HepG2 (cell line): ENCODE data around the gene POC1A. TPM values are rescaled to one million over a fixed set of nuclear protein-coding genes. Genes with fewer than 3 reads are reported as not detected.

Experiments used
- FOXP1 ChIP-seq, 2 experiments: fragments of 450-650 bp in 1 of 2; IDR thresholded peaks; 2 replicates each; pipeline ENCODE4 v1.6.1; 2017 to 2018; ENCODE audit warnings: antibody characterized with exemption in 1 of 2
- KLF13 ChIP-seq: sonication (generic); formaldehyde crosslinking; IDR thresholded peaks from 2 replicates; pipeline ENCODE4 v1.4.0; 2020; ENCODE audit warnings: mild to moderate bottlenecking, missing genetic modification reagents
- PLRG1 ChIP-seq: fragments of 450-650 bp; conservative IDR thresholded peaks from 2 replicates; pipeline ENCODE4 v1.6.1; 2016
- RXRA ChIP-seq: sonication (generic); formaldehyde crosslinking; IDR thresholded peaks from 2 replicates; pipeline ENCODE4 v1.5.1; 2020; ENCODE audit warnings: missing genetic modification reagents
- TCF7 ChIP-seq: sonication (generic); IDR thresholded peaks from 2 replicates; pipeline ENCODE4 v1.6.1; 2016; ENCODE audit warnings: antibody characterized with exemption, low read depth
- THAP11 ChIP-seq: IDR thresholded peaks from 2 replicates; pipeline ENCODE4 v1.6.1; 2016; ENCODE audit warnings: missing biosample characterization, missing genetic modification reagents
- ZNF614 ChIP-seq: IDR thresholded peaks from 2 replicates; pipeline ENCODE4 v1.6.1; 2018; ENCODE audit warnings: missing biosample characterization, missing genetic modification reagents, inconsistent platforms, borderline replicate concordance
- ZNF749 ChIP-seq: sonication (generic); formaldehyde crosslinking; IDR thresholded peaks from 2 replicates; pipeline ENCODE4 v1.8.0; 2022; ENCODE audit warnings: mild to moderate bottlenecking, missing genetic modification reagents, moderate library complexity, borderline replicate concordance
- polyA plus RNA-seq, 8 experiments: library from polyadenylated mRNA; depleted of rRNA in 3 of 8; stranded (reverse) in 7 of 8; unstranded in 1 of 8; fragments of >200 nt; fragmentation: Illumina TruSeq in 4 of 8; extraction: Trizol in 4 of 8; gene quantifications; 2 replicates each; pipeline versions ENCODE4 v1.2.1 to v1.2.3, GENCODE V29; 2011 to 2016; ENCODE audit warnings: low read depth in 4 of 8, missing spikeins in 1 of 8, mixed read lengths in 1 of 8; ENCODE audit not compliant: insufficient read depth in 1 of 8
- total RNA-seq, 5 experiments: library from RNA; depleted of rRNA; stranded (reverse); fragments of >200 nt; fragmentation: Illumina TruSeq; extraction: Trizol; gene quantifications; 2 replicates each; pipeline ENCODE4 v1.2.3, GENCODE V29; 2016; ENCODE audit warnings: low read depth in 1 of 5
- TF ChIP-seq, protein P1 (sequence below): sonication (generic); formaldehyde crosslinking; IDR thresholded peaks from 2 replicates; pipeline ENCODE4 v1.9.0; 2021; ENCODE audit warnings: missing genetic modification reagents, borderline replicate concordance
- TF ChIP-seq, protein P2 (sequence below): sonication (generic); formaldehyde crosslinking; IDR thresholded peaks from 2 replicates; pipeline ENCODE4 v1.4.0; 2020; ENCODE audit warnings: mild to moderate bottlenecking, missing genetic modification reagents, borderline replicate concordance
- TF ChIP-seq, protein P3 (sequence below): sonication (generic); formaldehyde crosslinking; conservative IDR thresholded peaks from 2 replicates; pipeline ENCODE4 v1.4.0; 2020; ENCODE audit warnings: mild to moderate bottlenecking, missing genetic modification reagents, moderate library complexity
- TF ChIP-seq, protein P4 (sequence below): sonication (generic); formaldehyde crosslinking; IDR thresholded peaks from 2 replicates; pipeline ENCODE4 v1.4.0; 2020; ENCODE audit warnings: missing genetic modification reagents
- TF ChIP-seq, protein P5 (sequence below): sonication (generic); formaldehyde crosslinking; IDR thresholded peaks from 2 replicates; pipeline ENCODE4 v1.5.0; 2020; ENCODE audit warnings: mild to moderate bottlenecking, missing genetic modification reagents, moderate library complexity

The POC1A gene
- total and polyA plus RNA-seq, 2 of the 13 experiments (the other 11 are each of a cell fraction or from before 2014, with no cell fraction given): 14.6 to 20.0 TPM

DNA sequence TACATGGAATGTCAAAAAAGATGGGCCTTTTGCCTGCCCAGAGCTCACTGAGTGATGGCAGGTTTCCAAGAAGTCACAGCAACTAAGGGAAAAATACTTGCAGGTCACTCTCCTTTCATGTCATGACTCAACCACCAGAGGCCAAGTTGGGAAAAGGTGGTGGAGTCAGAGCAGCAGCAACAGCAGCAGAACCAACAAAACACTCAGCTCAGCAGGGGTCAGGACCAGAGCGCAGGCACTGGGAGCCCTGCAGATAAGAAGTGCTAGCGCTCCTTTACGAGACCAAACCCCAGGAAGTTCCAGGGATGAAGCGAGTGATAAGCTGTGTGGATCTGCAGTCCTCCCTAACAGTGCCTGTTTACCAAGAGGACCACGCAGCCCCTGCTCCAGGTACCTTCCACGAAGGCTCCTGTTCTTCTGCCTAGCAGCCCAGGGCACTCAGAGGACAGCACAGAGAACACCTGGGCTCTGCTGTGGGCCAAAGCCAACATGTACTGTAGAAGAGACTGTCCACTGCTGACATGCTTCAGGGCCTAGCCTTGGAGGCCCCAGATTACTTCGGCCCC is 26.0 kb downstream of the POC1A start (continued):
- TF ChIP-seq, protein P1, sequence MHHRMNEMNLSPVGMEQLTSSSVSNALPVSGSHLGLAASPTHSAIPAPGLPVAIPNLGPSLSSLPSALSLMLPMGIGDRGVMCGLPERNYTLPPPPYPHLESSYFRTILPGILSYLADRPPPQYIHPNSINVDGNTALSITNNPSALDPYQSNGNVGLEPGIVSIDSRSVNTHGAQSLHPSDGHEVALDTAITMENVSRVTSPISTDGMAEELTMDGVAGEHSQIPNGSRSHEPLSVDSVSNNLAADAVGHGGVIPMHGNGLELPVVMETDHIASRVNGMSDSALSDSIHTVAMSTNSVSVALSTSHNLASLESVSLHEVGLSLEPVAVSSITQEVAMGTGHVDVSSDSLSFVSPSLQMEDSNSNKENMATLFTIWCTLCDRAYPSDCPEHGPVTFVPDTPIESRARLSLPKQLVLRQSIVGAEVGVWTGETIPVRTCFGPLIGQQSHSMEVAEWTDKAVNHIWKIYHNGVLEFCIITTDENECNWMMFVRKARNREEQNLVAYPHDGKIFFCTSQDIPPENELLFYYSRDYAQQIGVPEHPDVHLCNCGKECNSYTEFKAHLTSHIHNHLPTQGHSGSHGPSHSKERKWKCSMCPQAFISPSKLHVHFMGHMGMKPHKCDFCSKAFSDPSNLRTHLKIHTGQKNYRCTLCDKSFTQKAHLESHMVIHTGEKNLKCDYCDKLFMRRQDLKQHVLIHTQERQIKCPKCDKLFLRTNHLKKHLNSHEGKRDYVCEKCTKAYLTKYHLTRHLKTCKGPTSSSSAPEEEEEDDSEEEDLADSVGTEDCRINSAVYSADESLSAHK: no peak
- TF ChIP-seq, protein P2, sequence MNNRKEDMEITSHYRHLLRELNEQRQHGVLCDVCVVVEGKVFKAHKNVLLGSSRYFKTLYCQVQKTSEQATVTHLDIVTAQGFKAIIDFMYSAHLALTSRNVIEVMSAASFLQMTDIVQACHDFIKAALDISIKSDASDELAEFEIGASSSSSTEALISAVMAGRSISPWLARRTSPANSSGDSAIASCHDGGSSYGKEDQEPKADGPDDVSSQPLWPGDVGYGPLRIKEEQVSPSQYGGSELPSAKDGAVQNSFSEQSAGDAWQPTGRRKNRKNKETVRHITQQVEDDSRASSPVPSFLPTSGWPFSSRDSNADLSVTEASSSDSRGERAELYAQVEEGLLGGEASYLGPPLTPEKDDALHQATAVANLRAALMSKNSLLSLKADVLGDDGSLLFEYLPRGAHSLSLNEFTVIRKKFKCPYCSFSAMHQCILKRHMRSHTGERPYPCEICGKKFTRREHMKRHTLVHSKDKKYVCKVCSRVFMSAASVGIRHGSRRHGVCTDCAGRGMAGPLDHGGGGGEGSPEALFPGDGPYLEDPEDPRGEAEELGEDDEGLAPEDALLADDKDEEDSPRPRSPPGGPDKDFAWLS (CRISPR knock-in tag): no peak
- TF ChIP-seq ZNF749 (CRISPR knock-in tag): no peak
- TF ChIP-seq FOXP1 (IDR thresholded peaks at IDR 0.05): no peak
- 0 out of 2 replicates have a peak, but pooled peaks have one; percentile 10 for TF ChIP-seq FOXP1 (CRISPR knock-in tag; IDR thresholded peaks at IDR 0.05)
- TF ChIP-seq KLF13 (CRISPR knock-in tag): no peak
- TF ChIP-seq, protein P3, sequence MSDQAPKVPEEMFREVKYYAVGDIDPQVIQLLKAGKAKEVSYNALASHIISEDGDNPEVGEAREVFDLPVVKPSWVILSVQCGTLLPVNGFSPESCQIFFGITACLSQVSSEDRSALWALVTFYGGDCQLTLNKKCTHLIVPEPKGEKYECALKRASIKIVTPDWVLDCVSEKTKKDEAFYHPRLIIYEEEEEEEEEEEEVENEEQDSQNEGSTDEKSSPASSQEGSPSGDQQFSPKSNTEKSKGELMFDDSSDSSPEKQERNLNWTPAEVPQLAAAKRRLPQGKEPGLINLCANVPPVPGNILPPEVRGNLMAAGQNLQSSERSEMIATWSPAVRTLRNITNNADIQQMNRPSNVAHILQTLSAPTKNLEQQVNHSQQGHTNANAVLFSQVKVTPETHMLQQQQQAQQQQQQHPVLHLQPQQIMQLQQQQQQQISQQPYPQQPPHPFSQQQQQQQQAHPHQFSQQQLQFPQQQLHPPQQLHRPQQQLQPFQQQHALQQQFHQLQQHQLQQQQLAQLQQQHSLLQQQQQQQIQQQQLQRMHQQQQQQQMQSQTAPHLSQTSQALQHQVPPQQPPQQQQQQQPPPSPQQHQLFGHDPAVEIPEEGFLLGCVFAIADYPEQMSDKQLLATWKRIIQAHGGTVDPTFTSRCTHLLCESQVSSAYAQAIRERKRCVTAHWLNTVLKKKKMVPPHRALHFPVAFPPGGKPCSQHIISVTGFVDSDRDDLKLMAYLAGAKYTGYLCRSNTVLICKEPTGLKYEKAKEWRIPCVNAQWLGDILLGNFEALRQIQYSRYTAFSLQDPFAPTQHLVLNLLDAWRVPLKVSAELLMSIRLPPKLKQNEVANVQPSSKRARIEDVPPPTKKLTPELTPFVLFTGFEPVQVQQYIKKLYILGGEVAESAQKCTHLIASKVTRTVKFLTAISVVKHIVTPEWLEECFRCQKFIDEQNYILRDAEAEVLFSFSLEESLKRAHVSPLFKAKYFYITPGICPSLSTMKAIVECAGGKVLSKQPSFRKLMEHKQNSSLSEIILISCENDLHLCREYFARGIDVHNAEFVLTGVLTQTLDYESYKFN: peak; percentile 27; the same call in 1 of the 2 replicates
- TF ChIP-seq TCF7: peak; percentile 41; the same call in 1 of the 2 replicates
- peak; percentile 43; the same call in 1 of the 2 replicates for TF ChIP-seq ZNF614 (CRISPR knock-in tag)
- no peak for TF ChIP-seq PLRG1
- TF ChIP-seq, protein P4, sequence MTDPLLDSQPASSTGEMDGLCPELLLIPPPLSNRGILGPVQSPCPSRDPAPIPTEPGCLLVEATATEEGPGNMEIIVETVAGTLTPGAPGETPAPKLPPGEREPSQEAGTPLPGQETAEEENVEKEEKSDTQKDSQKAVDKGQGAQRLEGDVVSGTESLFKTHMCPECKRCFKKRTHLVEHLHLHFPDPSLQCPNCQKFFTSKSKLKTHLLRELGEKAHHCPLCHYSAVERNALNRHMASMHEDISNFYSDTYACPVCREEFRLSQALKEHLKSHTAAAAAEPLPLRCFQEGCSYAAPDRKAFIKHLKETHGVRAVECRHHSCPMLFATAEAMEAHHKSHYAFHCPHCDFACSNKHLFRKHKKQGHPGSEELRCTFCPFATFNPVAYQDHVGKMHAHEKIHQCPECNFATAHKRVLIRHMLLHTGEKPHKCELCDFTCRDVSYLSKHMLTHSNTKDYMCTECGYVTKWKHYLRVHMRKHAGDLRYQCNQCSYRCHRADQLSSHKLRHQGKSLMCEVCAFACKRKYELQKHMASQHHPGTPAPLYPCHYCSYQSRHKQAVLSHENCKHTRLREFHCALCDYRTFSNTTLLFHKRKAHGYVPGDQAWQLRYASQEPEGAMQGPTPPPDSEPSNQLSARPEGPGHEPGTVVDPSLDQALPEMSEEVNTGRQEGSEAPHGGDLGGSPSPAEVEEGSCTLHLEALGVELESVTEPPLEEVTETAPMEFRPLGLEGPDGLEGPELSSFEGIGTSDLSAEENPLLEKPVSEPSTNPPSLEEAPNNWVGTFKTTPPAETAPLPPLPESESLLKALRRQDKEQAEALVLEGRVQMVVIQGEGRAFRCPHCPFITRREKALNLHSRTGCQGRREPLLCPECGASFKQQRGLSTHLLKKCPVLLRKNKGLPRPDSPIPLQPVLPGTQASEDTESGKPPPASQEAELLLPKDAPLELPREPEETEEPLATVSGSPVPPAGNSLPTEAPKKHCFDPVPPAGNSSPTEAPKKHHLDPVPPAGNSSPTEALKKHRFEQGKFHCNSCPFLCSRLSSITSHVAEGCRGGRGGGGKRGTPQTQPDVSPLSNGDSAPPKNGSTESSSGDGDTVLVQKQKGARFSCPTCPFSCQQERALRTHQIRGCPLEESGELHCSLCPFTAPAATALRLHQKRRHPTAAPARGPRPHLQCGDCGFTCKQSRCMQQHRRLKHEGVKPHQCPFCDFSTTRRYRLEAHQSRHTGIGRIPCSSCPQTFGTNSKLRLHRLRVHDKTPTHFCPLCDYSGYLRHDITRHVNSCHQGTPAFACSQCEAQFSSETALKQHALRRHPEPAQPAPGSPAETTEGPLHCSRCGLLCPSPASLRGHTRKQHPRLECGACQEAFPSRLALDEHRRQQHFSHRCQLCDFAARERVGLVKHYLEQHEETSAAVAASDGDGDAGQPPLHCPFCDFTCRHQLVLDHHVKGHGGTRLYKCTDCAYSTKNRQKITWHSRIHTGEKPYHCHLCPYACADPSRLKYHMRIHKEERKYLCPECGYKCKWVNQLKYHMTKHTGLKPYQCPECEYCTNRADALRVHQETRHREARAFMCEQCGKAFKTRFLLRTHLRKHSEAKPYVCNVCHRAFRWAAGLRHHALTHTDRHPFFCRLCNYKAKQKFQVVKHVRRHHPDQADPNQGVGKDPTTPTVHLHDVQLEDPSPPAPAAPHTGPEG (CRISPR knock-in tag): no peak
- no peak for TF ChIP-seq THAP11 (CRISPR knock-in tag)
- TF ChIP-seq, protein P5, sequence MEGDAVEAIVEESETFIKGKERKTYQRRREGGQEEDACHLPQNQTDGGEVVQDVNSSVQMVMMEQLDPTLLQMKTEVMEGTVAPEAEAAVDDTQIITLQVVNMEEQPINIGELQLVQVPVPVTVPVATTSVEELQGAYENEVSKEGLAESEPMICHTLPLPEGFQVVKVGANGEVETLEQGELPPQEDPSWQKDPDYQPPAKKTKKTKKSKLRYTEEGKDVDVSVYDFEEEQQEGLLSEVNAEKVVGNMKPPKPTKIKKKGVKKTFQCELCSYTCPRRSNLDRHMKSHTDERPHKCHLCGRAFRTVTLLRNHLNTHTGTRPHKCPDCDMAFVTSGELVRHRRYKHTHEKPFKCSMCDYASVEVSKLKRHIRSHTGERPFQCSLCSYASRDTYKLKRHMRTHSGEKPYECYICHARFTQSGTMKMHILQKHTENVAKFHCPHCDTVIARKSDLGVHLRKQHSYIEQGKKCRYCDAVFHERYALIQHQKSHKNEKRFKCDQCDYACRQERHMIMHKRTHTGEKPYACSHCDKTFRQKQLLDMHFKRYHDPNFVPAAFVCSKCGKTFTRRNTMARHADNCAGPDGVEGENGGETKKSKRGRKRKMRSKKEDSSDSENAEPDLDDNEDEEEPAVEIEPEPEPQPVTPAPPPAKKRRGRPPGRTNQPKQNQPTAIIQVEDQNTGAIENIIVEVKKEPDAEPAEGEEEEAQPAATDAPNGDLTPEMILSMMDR (CRISPR knock-in tag): peak; percentile 12; the same call in 1 of the 2 replicates
- 0 out of 2 replicates have a peak, but pooled peaks have one; percentile 46 for TF ChIP-seq RXRA
